Astrocyte of the spinal cord (primary cell): Measurements from ENCODE around the gene SYCP2L.

ENCODE experiments used
- DNase-seq: peaks from one replicate; pipeline ENCODE4 v3.0.0; 2011; ENCODE audit warnings: low read depth, low spot score
- H3K4me3 ChIP-seq: 2 replicates; pipeline ENCODE4 v1.5.1; 2011; ENCODE audit warnings: low read depth, mild to moderate bottlenecking, low read length, moderate library complexity
- in situ Hi-C: cut with HindIII; loops from 2 replicates; pipeline ENCODE4 v1.10.0; 2017; ENCODE audit warnings: low sequenced_read_pairs
- TF ChIP-seq, protein P1 (sequence below): IDR thresholded peaks from 2 replicates; pipeline ENCODE4 v1.5.1; 2012; ENCODE audit warnings: low read depth, mild to moderate bottlenecking, low read length, inconsistent platforms

The SYCP2L gene

DNA sequence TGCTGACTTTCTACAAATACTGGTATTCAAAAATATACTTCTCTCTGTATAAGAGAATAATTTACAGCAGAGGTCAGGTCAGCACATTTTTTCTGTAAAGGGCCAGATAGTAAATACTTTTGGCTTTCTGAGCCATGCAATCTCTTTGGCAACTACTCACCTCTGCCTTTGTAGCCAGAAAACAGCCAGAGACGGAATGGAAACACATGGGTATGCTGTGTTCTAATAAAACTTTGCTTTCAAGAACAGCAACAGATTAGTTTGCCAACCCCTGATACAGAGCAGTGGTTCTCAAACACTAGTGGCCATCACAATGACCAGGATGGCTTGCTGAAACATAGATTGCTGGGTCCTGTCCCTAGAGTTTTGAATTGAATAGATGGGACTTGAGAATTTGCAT, 46.3 kb downstream of the SYCP2L start:
- DNase-seq: no peak
- in situ Hi-C loops: no loop called here
- H3K4me3 ChIP-seq: no peak overlapping the region
- TF ChIP-seq, protein P1, sequence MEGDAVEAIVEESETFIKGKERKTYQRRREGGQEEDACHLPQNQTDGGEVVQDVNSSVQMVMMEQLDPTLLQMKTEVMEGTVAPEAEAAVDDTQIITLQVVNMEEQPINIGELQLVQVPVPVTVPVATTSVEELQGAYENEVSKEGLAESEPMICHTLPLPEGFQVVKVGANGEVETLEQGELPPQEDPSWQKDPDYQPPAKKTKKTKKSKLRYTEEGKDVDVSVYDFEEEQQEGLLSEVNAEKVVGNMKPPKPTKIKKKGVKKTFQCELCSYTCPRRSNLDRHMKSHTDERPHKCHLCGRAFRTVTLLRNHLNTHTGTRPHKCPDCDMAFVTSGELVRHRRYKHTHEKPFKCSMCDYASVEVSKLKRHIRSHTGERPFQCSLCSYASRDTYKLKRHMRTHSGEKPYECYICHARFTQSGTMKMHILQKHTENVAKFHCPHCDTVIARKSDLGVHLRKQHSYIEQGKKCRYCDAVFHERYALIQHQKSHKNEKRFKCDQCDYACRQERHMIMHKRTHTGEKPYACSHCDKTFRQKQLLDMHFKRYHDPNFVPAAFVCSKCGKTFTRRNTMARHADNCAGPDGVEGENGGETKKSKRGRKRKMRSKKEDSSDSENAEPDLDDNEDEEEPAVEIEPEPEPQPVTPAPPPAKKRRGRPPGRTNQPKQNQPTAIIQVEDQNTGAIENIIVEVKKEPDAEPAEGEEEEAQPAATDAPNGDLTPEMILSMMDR: no peak

GRCh38 chr6:10939840-10940239, 53.0 kb downstream of the SYCP2L start:
- H3K4me3 ChIP-seq: no peak overlapping the region
- TF ChIP-seq, protein P1: no peak
- in situ Hi-C loops: no loop called here
- DNase-seq: no peak

- TF ChIP-seq, protein P1: no peak
- no peak overlapping the region for H3K4me3 ChIP-seq
- in situ Hi-C loops: no loop called here
- DNase-seq: no peak
Measured at GRCh38 chr6:10945845-10946244, 59.0 kb downstream of the SYCP2L start.

GRCh38 chr6:10947966-10948365, 61.1 kb downstream of the SYCP2L start:
- DNase-seq: no peak
- TF ChIP-seq, protein P1: no peak
- H3K4me3 ChIP-seq: no peak overlapping the region
- in situ Hi-C loops: no loop called here

- TF ChIP-seq, protein P1: no peak
- DNase-seq: no peak
- H3K4me3 ChIP-seq: no peak overlapping the region
- in situ Hi-C loops: loop anchor here (25.0 kb wide), 1 partner anchor 537 kb away; no protein-coding TSS in a partner anchor
Measured at GRCh38 chr6:10949579-10950490, 63.0 kb downstream of the SYCP2L start.

DNA sequence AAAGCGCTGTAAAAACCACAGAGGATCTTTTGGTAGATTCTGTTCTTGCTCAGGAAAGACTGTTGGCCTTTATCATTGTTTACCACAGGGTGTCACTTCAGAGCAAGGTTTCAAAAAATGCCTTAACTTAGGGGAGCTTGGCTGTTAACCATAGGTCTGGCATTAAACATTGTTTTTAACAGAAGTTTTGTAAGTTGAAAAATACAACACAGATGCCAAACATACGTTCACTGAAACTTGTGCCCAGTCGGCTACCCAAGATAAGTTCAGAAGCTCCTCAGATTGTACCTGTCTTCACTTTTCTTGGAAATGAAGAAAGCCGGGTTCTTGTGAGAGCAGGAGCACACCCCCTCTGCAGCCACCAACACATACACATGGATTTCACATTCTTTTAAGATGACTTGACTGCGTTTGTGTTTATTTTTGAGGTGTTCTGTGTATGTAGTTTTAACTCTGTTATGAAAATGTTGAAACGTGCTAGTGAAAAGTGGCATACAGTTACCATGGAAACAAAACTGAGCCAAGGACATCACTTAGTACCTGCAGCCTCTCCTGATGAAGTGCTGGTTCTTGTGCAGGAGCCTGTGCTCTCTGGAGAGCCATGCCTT, 64.9 kb downstream of the SYCP2L start:
- in situ Hi-C loops: loop anchor here (25.0 kb wide), 1 partner anchor 536 kb away; no protein-coding TSS in a partner anchor
- TF ChIP-seq, protein P1: peak; percentile 69
- DNase-seq: peak; percentile 68
- no peak overlapping the region for H3K4me3 ChIP-seq
